ENCODE data around the gene CHDH. TPM values are rescaled to one million over a fixed set of nuclear protein-coding genes. Genes with fewer than 3 reads are reported as not detected.

The CHDH gene
- total RNA-seq, 1 donor from 2014 or later: 1.4 TPM

DNA sequence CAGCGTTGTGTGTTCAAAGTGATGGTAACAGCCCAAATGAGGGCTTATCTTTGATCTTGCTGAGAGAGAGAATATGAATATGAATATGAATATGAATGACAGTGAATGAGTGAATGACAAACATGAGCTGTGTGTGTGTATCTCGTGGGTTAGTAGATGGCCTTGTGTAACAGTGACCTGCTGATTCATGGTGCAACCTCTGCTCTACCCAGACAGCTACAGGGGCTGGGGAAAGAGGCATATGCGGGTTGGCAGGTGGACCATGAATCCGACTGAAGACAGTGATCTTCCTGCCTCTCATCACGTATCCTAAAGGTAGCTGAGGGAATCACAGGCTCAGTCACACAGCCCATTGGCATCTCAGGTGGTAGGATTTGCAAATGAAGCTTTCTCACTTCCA is 58.2 kb downstream of the CHDH start:
- DNase-seq: no peak

DNA sequence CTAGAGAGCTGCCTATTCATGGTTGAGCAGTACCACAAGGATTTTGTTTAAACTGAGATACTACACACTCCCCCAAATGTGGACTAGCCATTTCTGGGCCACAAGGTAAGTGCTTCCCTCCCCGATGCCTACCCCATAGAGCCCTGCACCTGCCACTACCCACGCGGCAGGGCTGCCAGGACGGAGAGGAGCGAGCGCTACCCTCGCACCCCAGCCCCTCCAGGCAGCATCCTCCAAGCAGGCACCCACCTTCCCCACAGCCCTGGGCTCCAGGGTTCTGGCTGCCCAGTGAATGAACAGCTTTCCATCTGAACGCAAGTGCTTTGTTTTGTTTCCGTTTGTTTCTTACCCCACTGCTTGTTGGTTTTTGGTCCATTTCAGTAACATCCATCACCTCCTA is 59.2 kb downstream of the CHDH start:
- DNase-seq: no peak

DNA sequence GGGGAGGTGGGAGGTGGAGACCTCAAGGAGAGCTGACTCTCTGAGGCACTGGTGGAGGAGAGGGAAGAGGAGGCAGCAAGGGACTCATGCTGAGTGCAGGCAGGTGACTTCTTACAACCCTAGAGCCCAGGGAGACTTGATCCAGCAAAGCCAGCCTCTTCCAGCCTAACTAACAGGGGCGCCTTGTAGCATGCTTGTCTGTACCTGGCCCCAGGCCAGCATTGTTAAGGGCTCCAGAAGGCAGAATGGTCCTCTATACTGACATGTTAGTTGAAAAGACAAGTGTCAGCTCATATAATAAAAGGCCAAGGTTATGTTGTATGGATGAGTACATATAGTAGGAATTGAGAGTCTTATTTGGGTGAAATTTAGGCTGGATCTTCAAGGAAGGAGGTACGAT is 65.4 kb downstream of the CHDH start:
- DNase-seq: no peak

DNA sequence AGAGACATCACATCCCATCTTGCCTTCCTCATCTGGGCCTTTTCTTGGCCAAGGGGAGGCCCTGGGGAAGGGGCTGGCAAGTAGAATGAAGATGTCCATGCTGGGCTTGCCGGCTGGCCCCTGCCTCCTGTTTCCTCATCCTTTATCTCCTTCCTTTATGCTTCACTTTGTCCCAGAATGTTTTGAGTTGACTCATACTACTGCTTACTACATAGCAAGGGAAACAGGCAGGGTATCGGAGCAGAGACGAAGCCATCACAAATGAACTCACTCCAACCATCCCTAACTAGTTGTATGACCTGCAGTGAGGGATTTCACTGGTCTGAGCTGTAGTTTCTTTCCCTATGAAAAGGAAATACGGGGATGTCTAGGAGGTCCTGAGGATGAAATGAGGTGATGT is 66.0 kb downstream of the CHDH start:
- no peak for DNase-seq

DNA sequence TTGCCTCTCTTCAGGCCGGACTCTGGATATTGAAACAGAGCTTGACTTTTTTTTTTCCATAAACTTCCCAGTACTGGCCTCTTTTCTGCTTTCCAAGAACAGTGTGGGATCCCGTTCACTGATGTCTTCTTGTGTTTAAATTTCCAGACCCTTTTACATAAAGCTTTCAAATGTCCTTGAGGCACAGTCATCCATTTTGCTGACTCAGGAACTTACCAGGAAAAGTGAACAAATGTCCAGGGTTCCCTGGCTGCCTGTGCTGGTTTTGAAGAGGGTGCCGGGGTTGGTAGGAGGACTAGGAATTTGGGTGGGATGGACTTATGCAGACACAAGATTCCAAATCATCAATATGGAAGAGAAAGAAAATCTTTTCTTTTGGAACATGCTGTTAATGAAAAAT is 68.1 kb downstream of the CHDH start:
- DNase-seq: no peak

DNA sequence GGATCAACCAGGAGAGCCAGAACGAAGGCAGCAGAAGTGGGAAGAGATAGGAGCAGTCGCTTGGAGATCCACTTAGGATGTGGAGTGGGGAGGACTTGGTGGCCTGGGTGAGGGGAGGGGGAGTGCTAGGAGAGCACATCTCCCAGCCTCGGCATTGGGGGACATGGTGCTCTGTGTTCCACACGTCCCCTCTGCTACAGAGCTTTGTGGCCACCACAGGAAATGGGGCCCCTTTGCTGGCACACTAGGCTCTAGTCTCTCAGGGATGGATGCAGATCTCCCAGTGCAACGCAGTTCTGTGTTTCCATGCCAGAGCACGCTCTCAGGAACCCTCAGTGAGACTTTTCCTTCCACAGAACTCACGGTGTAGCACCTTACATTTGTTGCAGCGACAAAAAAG is 68.8 kb downstream of the CHDH start:
- DNase-seq: no peak

DNA sequence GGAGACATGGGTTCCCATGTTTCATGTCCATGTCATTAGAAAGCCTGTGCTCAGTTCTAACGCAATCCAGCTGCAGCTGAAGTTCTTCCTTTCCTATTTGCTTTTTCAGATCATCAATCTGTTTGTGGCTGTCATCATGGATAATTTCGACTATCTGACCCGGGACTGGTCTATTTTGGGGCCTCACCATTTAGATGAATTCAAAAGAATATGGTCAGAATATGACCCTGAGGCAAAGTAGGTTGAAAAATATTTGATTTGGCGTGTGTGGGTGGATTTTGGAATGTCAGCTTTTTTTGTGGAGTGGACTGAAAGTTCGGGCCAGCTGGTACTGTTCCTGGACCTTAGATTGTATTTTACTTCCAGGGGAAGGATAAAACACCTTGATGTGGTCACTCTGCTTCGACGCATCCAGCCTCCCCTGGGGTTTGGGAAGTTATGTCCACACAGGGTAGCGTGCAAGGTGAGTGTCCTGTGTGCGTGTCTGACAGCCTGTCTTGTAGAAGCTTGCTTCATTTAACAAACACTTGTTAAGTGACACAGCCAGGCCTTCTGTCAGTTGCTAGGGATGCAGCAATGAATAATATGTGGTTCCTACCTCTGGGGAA is 69.6 kb downstream of the CHDH start:
- no peak for DNase-seq

DNA sequence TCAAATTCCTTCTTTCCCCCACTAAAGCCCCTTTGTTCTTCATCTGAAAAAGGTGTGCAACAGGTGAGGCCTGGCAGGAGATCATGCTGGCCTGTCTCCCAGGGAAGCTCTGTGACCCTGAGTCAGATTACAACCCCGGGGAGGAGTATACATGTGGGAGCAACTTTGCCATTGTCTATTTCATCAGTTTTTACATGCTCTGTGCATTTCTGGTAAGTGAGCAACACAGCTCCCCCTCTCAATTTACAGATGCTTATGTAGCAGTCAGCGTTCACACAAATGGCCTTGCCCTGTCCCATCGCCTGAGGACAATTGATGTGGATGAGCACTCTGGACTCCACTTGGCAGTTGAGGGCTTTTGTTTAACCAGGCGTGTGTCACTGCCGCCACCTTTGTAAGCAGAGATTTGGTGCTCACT is 70.4 kb downstream of the CHDH start:
- no peak for DNase-seq

DNA sequence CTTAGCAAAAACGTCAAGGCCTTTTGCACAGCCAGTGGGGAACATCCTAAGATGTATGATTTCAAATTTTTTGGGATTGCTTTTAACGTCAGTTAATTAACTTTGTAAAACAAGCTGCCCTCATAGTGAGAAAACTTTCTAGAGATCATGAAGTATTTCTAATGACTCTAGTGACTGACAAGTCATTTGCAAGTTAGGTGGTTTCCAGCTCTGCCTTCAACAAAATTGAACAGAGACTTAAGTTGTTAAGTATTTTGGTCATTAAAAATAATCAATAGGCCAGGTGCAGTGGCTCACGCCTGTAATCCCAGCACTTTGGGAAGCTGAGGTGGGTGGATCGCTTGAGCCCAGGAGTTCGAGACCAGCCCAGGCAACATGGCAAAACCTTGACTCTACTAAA is 71.2 kb downstream of the CHDH start:
- no peak for DNase-seq

DNA sequence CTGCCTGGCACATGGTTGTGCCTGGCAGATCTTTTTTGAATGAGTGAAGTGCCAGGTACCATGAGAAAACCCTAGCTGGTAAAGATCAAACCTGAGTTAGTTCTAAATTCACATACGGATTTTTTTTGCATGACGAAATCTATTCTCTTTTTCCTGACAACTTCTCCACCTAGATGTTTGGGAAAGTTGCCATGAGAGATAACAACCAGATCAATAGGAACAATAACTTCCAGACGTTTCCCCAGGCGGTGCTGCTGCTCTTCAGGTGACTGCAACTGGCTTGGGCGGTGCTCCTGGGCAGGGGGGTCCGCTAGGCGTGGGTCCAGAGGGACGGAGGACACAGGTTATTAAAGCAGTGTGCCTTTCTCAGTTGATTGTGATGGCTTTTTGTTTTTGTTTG is 71.8 kb downstream of the CHDH start:
- DNase-seq: no peak

DNA sequence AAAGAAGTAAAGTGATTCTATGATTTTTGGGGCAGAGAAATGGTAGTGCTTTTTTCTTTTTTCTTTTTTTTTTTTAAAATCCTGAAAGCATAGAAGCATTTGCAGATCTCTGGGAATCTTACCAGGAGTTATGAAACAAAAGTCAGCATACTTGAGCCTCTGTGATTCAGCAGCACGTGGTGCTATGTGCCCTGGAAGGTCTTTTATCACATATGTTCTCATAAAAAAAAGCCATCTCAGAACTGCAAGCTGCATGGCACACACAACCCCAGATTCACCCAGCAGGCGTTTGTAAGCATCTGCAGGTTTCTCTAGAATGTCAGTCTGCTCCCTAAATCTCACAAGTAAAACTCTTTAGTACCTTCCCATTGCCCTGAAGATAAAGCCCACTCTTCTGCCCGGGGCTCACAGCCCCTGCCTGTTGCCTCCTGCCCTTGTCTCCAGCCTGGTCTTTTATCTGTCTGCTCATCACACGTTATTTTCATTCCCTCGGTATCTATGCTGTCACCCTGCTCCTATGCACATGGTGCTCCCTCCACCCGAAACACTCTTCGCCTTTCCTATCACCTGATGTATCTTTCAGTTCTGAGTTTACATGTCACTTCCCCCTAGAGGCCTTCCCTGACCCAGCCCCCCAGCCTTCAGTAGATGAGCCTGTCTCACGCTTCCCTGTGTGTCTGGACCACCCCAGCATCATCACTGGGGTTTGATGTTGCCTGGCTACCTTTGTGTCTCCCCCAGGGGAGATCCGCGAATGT is 72.4 kb downstream of the CHDH start:
- DNase-seq: peak; percentile 11

DNA sequence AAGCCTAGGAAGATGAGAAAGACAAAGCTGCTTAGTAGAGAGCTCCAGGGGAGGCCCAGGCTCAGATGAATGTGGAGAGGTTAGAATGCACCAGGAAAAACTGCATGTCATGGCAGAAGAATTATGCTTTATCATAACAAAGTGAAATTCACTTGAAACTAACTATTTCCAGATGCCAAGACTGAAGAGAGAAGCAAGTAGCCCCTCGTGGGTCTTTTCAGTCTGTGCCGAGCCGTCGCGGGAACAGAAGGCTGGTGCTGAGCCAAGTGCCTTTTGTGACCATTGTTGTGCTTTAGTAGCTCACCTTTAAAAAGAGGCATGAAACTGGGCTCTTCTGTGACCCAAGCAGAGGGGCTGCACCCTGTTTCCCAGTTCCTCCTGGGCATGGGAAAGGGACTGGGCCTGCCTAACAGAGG is 73.2 kb downstream of the CHDH start:
- no peak for DNase-seq

DNA sequence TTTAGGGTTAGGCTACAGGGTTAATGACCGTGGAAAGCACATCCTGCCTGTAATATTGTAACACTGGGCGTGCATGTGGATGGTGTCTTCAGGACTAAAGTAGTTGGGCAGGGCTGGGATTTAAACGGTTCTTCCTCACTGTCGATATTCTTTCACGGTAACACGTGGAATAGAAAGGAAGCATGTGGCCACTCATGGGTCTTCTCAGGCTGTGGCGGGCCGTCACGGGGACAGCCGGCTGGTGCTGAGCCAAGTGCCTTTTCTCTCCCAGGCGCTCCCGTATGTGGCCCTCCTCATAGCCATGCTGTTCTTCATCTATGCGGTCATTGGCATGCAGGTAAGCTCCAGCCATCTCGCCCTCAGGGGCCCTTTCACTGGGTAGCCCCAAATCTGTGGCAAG is 73.7 kb downstream of the CHDH start:
- no peak for DNase-seq

DNA sequence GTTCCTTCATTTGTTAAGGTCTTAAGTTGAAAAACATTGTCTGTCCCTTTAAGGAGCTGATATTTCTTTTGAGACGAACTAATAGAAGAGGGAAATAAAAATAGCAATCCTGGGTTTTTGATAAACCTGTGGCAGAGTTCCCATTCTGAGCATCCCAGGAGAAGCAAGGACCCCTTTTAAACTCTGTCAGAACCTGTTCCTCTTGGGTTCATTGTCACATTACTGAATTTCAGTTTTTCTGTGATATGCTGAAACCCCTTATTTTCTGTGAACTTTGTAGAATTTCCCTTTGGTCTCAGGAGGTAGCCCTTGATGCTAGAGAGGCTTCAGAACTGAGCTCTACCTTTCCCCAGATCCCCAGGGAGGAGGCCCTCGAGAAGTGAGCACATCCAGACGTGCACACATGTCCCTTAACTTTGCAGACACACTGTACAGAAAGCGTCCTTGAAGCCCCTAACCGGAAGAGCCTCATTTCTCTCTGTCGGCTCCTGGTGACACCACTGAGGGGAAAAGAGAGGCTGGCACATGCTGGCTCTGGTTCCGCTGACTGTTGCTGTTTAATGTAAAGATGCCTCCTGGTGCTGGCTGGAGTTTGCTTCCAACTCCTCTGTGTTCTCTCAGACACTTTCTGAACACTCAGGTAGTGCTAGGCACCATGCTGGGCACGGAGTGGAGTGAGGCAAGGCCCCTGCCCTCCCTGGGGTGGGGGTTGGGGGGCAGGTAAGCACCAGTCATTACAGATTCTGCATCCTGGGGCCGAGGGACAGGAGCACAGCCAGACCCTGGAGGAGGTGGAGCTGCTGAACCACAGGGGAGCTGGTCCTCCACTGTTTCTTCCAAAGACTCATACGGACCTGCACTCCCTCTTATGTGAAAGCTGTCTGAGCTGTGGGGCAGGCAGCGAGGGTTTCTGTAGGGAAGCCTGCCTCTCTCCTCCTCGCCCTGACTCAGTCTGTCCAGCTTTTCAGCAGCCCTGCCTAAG is 77.5 kb downstream of the CHDH start:
- no peak for DNase-seq

DNA sequence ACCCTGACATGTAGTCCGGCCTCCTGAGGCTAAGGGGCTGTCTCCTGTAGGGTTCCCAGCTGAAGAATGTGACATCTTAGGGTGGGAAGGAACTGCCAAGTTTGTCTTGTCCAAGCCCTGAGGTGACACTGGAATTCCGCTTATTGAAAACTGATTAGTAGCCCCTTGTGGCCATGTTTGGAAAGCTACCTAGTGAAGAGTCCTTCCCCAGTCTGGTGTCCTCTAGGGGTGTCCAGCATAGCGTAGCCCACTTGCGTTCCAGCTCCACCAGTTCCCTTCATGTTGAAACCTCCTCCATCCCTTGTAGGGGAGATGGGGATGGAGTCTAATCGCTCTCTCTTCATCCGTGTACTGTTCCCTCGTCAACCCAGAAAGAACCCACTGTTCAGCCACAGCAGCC is 79.5 kb downstream of the CHDH start:
- DNase-seq: no peak

DNA sequence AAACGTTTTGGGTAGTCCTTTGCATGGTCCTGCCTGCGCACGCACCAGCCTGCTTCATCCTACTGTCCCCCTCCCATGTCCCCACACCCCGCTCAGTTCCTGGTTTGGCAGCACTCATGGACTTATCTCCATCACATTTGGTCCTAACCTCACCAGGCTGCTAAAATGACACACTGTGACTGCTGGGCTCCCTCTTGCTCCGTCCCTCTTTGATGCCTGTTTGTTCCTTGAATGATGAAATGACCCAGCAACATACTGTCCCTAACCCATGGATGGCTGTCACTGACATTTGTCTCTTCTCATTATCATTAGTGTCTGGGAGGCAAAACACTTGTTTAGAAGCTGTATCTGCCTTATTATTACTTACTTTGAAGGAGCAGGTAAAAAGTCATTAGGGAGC is 80.5 kb downstream of the CHDH start:
- DNase-seq: no peak

DNA sequence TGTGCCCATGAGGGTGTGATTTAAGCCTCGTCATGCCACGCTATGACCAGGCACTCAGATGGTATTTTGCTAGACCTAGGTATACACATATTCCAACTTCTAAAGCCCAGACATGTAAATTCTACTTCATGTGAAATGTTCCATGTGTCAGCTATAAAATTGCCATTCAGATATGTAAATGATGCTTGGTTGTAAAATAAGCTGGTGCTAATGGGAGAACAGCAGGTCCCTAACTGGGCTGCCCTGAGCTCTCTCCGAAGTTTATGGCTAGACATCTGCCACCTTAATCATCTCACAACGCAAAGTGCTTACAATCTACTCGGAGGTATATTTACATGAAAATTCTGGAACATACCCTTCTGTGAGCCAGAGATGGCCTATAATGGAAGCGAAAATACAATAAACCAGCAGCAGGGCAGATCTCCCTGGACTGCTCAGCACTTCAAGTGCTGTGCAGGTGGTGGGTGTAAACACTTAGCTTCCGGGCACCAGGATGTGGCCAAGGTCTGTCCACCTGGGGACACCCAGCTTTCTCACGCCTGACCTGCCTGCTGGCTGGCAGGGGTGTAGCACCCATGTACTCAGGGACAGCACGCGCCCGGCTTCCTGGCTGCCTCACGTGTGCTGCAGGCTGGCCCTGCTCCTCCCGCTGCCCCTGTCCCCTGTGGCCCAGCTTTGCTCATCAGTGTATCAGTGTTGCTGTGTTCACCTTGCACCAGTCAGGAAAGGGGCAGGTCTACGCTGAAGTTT is 82.0 kb downstream of the CHDH start:
- no peak for DNase-seq

DNA sequence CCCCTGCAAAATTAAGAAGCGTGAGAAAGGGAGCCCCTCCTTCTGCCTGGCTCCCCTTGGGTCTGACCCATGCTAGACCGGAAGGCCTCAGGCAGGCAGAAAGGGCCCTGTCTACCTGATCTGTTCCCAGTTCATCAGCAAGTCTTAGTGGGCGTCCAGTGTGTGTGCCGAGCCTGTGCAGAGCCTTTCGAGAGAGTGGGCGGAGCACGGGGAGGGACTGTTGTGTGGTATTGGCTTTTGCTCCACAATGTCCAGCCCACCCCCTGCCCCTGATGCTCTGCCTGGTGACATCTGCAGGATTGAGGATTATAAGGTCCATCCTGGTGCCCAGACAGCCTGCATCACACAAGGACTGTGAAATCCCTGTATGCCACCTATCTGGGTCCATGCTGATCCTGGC is 82.9 kb downstream of the CHDH start:
- no peak for DNase-seq

All from occipital lobe (tissue), 2 donors.